GM18502 (cell line): ENCODE data around the gene C7orf25.
"Not testable (repeated sequence)": the region's sequence is repeated elsewhere in the genome, so short reads cannot be mapped to it uniquely, and the experiment has no call there.

ENCODE experiments used
- ATAC-seq: cut with Tn5 transposase; IDR thresholded peaks from one replicate; pipeline ENCODE4 v1.9.1; 2021; ENCODE audit warnings: mild to moderate bottlenecking; ENCODE audit not compliant: unreplicated experiment, poor library complexity

The C7orf25 gene

DNA sequence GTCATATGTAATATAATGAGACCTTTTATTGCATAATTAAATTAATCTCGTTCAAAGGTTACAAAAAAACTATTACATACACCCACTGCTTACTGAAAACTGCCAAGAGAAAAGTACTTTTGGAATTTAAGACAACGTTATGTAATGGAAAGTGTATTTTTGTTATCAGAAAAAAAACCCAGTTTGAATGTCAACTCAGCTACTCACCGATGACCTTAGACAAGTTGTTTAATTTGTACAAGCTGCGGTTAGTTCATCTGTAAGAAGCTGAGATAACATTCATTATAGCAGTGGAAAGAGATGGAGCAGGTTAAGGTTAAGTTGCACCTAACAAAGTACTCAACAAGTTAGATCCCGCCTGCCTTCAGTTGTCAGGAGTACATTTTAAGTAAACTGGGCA lies 19.0 kb upstream of the C7orf25 start:
- no peak for ATAC-seq

DNA sequence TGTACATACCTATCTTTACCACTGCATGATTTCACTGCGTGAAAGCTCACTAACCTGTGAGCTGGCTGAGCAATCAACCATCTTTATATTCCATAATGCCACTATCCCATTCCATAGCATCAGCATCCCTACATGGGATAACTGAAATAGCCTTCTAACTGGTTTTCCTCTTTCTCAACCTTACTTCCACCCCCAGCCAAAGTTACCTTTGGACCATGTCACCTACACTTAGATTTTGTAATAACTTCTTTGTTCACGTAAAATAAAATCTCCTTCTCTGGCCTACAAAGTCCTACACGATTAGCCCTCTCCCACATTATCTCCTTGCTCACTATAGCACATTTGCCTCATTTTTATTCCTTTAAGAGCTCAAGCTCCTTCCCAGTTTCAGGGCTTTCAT lies 17.6 kb upstream of the C7orf25 start:
- ATAC-seq = no peak

DNA sequence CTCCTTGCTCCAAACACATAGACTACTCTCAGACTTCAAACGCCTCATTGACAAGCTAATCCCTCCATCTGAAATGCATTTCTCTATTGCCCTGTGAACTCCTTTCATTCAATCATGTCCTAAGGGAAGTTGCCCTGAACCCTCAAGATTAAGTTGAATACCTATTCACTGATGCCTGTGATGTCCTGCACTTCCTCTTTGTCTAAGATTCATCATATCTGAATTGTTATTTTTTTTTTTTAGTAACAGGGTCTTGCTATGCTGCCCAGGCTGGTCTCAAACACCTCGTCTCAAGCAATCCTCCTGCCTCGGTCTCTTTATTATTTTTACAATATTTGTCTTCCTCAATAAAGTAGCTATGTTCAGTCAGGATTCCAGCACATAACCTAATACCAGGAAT lies 16.9 kb upstream of the C7orf25 start:
- ATAC-seq = no peak

DNA sequence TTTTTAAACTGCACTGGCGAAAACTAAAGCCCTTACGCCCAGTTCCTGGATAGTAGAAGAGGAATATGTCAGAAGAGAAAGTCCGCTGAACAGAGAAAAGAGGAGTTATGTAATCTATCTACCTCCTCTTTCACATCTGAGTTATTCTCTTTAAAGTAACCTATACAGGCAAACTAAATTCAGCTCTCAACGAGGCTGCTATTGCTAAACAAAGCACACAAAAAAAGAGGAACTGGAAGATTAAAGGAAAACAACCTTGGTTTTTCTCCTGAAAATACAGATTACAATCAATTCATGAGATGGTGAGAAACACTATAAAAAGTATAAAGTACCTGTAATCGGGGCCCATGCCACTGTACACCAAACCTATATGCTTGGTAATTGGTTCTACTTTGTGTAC lies 14.3 kb upstream of the C7orf25 start:
- no peak for ATAC-seq

DNA sequence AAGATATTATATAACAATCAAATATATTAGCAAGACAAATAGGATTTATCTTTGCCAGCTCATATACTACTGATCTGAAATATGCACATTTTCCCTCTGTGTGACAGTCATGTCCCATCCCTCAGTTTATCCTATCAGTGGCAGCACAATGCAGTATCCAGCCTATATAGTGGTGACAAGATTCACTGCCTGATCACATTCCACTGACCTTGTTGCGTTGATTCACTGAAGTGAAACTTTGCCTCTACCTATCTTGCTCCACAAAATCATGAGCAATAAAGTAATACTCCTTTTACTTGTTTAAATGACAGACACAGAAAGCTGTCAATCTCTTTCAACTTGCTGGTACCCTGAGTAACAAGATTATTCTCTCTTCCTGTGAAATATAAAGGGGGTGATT lies 13.8 kb upstream of the C7orf25 start:
- no peak for ATAC-seq

DNA sequence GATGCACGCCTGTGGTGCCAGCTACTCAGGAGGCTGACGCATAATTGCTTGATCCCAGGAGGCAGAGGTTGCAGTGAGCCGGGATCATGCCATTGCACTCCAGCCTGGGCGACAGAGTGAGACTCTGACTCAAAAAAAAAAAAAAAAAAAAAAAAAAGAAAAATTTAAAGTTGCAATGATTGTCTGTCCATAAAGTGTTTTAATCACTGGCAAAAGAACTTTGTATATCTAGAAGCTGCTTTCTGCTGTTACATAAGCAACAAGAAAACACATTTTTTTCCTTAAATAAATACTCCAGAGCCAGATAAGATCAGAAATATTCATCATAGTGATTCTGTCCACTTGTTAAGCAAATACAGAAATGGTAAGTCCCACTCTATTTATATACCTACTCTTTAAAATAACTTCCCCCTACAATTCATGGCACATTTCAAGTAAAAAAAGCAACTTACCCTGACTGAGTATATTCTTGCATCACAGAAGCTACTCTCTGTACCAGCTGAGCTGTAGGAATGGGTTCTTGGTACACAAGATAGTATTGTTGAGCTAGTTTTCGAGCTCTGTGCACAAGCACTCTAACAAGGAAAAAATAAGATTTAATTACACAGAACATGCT lies 12.5 kb upstream of the C7orf25 start:
- no peak for ATAC-seq

DNA sequence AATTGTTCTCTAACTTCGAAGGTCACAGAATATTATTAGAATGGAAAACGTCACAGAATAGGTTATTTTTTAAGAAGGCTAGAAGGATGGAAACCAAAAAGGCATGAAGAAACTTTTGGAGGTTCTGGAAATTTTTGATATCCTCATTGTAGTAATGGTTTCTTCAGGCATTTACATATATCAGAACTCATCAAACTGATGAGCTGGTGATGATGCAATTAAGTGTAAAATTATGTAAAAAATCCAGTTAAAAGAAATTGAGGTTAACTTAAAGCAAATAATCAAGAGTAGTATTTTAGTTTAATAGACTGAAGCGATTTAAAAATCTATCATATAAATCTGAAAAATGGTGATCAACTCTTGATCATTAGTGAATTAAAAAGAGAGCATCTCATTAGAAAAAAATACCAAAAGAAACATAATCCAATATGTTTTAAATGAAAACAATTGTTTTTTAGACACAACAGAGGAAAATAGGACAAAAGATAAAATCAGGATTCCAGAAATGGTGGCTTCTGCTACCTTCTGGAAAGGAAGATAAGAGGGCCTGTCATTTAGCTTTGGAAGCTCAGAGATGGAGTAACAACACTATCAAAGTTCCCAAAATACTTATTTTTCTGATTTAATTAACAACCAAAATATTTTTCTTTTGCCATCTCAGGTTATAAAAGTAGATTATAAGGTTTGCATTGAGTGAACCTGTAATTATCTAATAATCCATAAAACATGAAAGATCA lies 10.3 kb upstream of the C7orf25 start:
- no peak for ATAC-seq

DNA sequence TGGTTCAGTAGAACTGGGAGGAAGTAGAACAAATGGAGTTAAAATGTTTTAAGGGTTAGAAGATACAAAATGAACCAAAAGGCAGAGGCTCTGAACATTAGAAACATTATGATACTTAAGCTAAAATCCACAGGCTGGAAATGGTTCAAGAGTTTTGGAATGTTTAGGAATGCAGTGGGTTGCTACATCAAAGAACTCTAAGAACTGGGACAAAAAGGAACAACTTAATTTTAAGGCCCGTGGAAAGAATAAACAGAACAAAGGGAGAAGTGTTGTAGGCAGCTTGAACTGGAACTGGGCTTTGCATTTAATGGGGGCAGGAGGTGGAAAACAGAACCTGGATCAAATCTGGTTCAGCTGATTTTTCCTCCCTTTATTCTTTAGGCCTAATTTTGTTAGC lies 3.5 kb upstream of the C7orf25 start:
- ATAC-seq = no peak

DNA sequence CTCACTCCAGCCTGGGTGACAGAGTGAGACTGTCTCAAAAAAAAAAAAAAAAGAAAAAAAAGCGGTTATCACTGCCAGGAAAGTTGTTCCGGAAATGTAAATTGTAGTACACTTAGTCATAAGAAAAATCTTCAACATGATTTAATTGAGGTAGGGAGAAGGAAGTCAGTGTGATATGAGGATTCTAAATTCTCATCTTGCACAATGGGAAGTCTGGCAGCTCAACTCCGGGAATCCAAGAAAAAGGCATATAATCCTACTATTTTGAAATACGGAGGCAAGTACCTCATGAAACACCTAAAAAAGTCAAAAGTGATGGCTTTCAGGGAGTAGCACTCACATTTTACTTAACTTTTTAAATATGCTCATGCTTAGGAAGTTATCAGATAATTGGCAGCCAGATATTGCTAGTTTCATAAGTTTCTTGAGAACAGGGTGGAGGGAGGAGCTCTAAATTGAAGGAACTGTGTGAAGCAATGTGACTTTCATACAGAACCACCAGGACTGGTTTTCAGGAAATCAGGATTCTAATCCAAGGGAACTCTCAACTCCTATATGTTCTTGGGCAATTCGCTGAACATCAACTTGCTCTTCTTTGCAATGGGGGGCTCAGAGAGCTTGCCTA lies 2.7 kb upstream of the C7orf25 start:
- ATAC-seq = no peak

DNA sequence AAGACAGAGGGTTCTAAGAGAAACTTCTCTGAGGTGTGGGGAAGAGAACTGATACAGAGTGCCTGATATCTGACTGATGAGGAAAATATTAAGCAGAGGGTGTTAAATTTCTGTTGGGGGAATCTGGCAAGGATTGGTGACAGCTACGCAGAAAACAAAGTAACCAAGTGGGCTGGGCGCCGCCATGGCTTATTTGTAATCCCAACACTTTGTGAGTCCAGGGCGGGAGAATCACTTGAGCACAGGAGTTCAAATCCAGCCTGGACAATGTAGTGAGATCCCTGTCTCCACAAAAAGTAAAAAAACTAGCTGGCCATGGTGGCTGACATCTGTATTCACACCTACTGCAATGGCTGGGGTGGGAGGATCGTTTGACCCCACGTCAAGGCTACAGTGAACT lies 2.1 kb upstream of the C7orf25 start:
- no peak for ATAC-seq

DNA sequence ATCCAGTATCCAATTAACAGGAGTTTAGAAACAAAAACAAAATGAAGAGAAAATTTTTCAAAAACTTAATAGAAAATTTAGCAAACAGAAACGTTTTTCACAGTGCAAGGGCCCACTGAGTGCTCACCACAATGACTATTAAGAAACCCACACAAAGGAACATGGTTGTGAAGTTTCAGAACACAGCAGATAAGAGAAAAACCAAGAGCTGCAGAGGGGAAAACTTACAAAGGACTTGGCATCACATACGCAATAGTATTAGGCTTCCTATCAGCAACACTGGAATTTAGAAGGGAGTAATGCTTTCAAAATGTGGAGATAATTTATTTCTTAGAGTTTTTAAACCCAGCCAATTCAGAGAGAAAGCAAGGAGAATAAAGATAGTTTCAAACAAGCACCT lies 1.7 kb upstream of the C7orf25 start:
- no peak for ATAC-seq

DNA sequence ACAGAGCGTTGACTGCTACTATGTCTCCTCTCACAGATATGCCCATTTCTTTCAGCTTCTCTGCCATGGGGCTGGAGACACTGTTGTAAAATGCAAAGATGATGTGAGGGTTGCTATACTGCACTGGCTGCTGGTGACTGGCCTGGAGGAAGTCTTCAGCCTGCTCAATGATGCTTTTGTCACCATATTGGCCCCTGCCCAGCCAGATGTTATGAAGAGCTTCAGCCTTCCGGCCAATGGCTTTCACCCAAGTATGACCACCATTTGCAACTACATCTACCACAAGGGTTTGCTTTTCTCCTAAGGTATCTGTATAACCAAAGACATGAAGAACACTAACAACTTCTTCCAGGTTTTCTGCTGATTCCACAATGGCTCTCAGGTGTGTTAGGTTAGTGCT lies 1.6 kb downstream of the C7orf25 start:
- no peak for ATAC-seq

DNA sequence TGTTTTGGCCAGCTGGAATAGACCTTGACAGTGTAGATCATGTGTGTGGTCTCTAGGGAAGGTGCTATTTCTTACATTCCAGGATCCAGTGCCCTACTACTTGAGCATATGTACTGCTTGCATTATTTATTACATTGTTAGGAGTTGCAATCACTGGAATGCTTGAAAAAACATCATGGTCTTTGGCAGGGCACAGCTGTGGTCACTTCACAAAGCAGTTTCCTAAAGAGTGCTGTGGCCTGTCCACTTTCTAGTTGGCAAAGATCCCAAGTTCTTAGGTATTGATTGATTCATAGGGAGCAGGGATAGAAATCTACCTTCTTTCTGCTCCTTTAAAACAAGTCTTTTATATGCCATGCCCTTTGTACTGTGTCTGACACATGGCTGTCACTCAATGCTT lies 4.6 kb downstream of the C7orf25 start:
- ATAC-seq = no peak

DNA sequence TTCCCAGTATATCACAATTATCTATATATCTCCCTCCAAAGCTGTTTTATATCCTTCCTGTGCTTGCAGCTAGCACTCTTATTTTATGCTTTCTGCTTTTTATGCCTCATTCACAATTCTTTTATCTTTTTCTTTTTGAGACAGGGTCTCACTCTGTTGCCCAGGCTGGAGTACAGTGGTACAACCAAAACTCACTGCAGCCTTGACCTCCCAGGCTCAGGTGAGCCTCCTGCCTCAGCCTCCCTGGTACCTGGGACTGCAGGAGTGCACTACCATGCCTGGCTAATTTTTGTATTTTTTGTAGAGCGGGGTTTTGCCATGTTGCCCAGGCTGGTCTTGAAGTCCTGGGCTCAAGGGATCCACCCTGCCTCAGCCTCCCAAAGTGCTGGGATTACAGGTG lies 5.7 kb downstream of the C7orf25 start:
- ATAC-seq = no peak

DNA sequence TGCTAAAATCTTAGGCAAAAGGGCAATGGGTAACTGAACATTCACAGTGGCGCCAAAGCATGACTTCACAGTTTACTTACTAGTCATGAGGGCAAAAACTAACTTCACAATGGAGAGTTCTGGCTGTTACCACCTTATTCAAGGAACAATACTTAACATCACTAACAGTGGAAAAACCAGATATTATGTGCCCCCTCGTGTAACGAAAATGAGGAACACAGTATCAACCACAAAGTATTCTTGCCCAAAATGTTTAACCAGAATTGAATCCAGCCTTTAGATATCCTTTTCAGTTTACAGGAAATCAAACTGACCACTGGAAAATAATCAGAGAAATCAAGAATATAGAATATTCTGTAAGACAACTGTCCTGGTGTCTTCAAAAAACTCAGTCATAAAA lies 9.5 kb downstream of the C7orf25 start:
- ATAC-seq = no peak

DNA sequence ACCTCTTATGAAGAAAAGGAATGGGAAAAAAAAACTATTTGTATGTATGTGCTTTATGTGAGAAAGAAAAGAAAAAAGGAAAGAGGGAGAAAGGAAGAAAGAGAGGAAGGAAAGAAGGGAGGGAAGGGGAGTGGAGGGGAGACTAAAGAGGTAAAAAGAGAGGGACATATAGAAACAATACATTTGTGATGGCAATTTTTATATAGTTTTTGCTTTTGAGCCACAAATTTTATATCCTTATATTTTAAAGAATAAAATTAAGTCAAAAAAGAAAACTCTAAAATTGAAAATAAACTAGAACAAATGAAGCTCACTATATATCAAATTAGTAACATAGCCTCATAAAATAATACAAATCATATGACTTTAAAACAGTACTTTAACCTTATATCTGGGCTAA lies 11.0 kb downstream of the C7orf25 start:
- ATAC-seq = no peak

DNA sequence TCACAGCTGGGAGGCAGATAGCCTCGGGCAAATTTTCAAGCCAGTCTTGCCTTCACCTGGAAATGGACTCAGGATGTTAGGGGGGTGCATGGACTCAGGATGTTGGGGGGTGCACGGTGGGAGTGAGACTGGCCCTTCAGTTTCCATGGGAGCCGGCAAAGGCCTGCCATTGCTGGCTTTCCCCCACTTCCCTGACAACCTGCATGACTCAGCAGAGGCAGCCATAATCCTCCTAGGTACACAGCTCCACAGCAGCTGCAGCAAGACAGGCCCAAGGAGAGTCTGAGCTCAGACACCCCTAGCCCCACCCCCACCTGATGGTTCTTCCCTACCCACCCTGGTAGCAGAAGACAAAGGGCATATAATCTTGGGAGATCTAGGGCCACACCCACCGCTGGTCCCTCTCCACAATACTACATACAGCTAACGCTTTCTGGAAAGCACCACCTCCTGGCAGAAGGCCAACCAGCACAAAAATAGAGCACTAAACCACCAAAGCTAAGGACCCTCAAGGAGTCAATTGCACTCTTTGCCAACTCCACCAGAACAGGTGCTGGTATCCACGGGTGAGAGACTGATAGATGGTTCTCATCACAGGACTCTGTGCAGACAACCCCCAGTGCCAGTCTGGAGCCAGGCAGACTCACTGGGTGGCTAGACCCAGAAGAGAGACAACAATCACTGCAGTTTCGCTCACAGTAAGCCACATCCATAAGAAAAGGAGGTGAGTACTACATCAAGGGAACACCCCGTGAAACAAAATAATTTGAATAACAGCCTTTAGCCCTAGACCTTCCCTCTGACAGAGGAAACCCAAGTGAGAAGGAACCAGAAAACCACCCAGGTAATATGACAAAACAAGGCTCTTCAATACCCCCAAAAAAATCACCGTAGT lies 18.3 kb downstream of the C7orf25 start:
- no peak for ATAC-seq

DNA sequence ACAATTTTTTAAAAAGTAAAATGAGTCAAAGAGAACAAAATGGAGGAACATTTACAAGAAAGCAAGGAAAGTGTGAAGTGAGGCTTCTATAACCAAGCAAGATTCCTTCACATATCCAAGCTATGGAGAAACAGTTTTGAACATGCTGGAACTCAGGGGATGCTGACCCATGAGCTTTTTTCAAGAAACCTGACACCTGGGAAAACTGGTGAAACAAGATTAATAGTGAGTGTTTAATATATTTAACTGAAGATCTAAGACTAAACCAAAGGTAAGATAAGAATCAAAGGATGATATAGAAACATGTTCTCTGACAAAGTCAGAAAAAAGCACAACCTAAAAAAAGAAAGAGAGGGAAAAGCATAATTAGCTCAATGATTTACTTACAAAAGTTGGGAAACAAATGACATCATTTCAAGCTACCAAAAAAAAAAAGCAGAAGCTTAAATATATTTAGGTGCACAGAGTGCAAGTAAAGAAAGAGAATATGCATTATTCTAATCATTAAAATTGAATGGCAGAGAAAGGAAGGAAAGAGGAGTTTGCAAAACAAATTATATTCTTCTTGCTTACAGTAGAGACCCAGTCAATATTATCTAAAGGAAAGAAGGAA lies 24.9 kb downstream of the C7orf25 start:
- ATAC-seq = no peak

DNA sequence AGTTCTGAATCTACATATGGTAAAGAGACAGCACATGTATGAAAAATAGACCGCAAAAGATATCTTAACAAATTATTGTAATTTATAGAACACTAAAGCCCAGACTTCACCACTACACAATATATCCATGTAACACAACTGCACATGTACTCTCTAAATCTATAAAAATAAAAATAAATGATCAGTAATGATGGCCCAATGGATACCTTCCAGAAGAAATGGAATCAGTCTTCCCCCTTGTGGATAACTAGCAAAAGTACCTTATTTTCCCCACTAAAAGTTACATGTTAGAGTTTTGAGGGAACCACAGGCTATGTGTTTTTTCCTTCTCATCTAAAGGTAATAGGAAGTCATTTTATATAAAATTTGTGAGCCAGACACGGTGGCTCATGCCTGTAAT lies 25.7 kb downstream of the C7orf25 start:
- no peak for ATAC-seq

DNA sequence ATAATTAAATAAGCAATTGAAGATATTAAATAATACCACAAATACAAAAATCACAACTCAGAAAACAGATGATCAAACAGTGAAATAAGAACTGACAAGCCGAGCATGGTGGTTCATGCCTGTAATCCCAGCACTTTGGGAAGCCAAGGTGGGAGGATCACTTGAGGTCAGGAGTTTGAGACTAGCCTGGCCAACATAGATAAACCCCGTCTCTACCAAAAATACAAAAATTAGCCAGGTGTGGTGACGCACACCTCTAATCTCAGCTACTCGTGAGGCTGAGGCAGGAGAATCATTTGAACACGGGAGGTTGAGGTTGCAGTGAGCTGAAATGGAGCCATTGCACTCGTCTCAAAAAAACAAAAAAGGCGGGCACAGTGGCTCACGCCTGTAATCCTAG lies 26.7 kb downstream of the C7orf25 start:
- not testable (repeated sequence) for ATAC-seq

DNA sequence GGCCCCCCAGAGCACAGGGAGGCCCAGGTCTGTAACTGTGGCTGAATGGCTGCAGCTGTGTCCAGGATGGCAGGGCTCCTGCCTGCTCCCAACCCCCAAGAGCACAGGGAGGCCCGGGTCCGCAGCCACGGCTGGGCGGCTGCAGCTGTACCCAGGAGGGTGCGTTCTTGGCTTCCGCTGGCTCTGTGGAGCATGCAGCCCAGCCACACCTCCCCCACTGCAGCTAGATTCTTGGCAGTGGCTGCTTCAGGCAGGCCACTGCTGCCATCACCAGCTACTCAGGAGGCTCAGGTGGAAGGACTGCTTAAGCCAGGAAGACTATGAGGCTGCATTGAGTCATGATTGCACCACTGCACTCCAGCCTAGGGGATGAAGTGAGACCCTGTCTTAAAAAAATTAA lies 27.9 kb downstream of the C7orf25 start:
- peak; percentile 52 for ATAC-seq
